Endothelial cell (in vitro differentiated cells): ENCODE results near the gene GPR37L1. TPM values are rescaled to one million over a fixed set of nuclear protein-coding genes. Genes with fewer than 3 reads are reported as not detected.
"Not testable (repeated sequence)": the region's sequence is repeated elsewhere in the genome, so short reads cannot be mapped to it uniquely, and the experiment has no call there.

Source experiments
- DNase-seq: peaks from one replicate; pipeline ENCODE4 v3.0.0; 2021; ENCODE audit warnings: low spot score
- H3K27ac Mint-ChIP-seq: one replicate; pipeline ENCODE4 v1.8.0; 2021; ENCODE audit warnings: mixed read lengths, inconsistent platforms; ENCODE audit not compliant: unreplicated experiment
- H3K27me3 Mint-ChIP-seq: one replicate; pipeline ENCODE4 v1.8.0; 2021; ENCODE audit warnings: mild to moderate bottlenecking, moderate library complexity, mixed read lengths, inconsistent platforms; ENCODE audit not compliant: unreplicated experiment
- H3K36me3 Mint-ChIP-seq: one replicate; pipeline ENCODE4 v1.8.0; 2021; ENCODE audit warnings: mild to moderate bottlenecking, low read depth, mixed read lengths, inconsistent platforms; ENCODE audit not compliant: unreplicated experiment
- H3K4me1 Mint-ChIP-seq: one replicate; pipeline ENCODE4 v1.8.0; 2021; ENCODE audit warnings: mild to moderate bottlenecking, mixed read lengths, inconsistent platforms; ENCODE audit not compliant: unreplicated experiment
- H3K4me3 Mint-ChIP-seq: one replicate; pipeline ENCODE4 v1.8.0; 2021; ENCODE audit warnings: mild to moderate bottlenecking, mixed read lengths, inconsistent platforms; ENCODE audit not compliant: unreplicated experiment
- H3K9me3 Mint-ChIP-seq: one replicate; pipeline ENCODE4 v1.8.0; 2021; ENCODE audit warnings: mixed read lengths, inconsistent platforms; ENCODE audit not compliant: unreplicated experiment
- total RNA-seq: library from RNA; stranded (reverse); fragmentation: NEBNext Ultra II Directional; extraction: Animal tissue kit (Norgen Biotek cat#: 25700); gene quantifications from one replicate; pipeline ENCODE4 v1.2.1, GENCODE V29; 2021; ENCODE audit not compliant: unreplicated experiment
- TF ChIP-seq, protein P1 (sequence below): fragments of 200-600 bp; sonication (generic); IDR thresholded peaks from one replicate; pipeline ENCODE4 v1.5.0; 2021; ENCODE audit warnings: antibody characterized with exemption; ENCODE audit not compliant: unreplicated experiment

GPR37L1 gene
- total RNA-seq, 1 donor from 2014 or later = not detected

DNA sequence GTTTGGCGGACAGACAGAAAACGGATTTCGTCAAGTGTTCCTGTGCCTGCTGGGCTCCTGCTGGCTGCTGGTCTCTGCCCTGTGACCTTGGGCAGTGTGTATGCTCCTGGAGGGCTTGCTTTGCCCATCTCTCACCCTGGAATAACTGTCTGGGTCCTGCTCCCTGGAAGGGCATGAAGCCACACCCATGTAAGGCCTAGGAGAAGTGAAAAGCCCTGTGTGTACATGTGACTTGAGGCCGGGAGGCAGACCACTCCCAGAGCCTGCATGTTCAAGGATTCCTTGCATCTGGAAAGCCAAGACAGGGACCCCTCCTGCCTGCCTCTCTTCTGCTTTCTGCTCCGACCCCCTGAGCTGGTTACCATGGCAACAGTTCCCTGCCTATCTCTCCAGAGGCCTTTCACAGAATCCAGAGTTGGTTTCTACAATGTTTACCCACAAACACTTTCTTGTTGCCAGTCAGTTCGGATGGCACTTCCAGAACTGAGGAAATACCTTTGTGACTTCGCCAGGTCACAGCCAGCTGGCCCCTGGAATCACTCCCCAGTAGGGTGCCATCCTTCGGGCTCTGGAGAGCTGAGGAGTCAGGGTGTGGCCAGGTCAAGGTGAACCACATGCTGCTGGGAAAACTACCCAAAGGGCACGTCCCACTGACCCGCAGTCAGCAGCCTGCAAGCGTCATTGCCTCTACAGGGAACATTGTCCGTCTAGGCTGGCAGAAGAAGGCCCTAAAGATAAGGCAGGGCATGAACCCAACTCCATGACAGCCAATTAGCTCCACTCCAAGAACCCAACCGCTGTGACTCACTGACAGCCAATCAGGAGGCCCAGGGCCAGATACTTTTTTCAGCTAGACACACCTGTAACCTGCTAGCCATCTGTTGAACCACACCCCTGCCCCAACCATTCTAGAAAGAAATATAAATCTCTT, 14.7 kb upstream of the GPR37L1 start:
- TF ChIP-seq, protein P1, sequence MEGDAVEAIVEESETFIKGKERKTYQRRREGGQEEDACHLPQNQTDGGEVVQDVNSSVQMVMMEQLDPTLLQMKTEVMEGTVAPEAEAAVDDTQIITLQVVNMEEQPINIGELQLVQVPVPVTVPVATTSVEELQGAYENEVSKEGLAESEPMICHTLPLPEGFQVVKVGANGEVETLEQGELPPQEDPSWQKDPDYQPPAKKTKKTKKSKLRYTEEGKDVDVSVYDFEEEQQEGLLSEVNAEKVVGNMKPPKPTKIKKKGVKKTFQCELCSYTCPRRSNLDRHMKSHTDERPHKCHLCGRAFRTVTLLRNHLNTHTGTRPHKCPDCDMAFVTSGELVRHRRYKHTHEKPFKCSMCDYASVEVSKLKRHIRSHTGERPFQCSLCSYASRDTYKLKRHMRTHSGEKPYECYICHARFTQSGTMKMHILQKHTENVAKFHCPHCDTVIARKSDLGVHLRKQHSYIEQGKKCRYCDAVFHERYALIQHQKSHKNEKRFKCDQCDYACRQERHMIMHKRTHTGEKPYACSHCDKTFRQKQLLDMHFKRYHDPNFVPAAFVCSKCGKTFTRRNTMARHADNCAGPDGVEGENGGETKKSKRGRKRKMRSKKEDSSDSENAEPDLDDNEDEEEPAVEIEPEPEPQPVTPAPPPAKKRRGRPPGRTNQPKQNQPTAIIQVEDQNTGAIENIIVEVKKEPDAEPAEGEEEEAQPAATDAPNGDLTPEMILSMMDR = no peak
- H3K27ac Mint-ChIP-seq = no peak overlapping the region
- H3K36me3 Mint-ChIP-seq = no peaks in the 10 kb centered on the region
- no peaks in the 10 kb centered on the region for H3K27me3 Mint-ChIP-seq
- DNase-seq = no peak
- H3K4me3 Mint-ChIP-seq = no peak overlapping the region
- H3K4me1 Mint-ChIP-seq = peaks cover under 1% of the 10 kb centered on the region
- no peaks in the 10 kb centered on the region for H3K9me3 Mint-ChIP-seq

DNA sequence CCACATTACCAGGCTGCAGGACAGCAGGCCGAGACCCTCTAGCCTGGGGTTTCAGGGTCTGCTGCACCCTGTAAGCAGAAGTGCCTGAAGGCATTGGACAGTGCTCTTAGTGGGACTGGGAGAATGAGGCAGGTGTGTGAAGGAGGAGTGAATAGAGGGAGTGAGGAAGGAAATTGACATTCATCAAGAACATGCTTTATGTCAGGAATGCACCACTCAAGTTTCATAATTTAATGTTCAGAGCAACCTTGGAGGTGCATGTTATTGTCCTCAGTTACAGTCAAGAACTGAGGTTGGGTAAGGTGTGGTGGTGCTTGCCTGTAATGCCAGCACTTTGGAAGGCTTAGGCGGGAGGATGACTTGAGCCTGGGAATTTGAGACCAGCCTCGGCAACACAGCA, 11.7 kb upstream of the GPR37L1 start:
- Mint-ChIP-seq H3K36me3 (no peaks in the 10 kb centered on the region), H3K27ac (no peak overlapping the region), H3K9me3 (no peaks in the 10 kb centered on the region), H3K27me3 (peaks cover 3% of the 10 kb centered on the region), H3K4me1 (peaks cover 8% of the 10 kb centered on the region), H3K4me3 (no peak overlapping the region)
- no peak for DNase-seq
- TF ChIP-seq, protein P1 = no peak

DNA sequence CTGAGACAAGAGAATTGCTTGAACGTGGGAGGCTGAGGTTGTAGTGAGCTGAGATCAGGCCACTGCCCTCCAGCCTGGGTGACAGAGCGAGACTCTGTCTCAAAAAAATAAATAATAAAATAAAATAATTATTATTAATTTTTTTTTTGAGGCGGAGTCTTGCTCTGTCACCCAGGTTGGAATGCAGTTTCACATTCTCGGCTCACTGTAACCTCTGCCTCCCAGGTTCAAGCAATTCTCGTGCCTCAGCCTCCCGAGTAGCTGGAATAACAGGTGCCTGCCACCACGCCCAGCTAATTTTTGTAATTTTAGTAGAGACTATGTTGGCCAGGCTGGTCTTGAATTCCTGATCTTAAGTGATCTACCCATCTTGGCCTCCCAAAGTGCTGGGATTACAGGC, 11.1 kb upstream of the GPR37L1 start:
- not testable (repeated sequence) for H3K36me3 Mint-ChIP-seq, H3K9me3 Mint-ChIP-seq, H3K4me1 Mint-ChIP-seq, H3K27me3 Mint-ChIP-seq, DNase-seq, H3K4me3 Mint-ChIP-seq, H3K27ac Mint-ChIP-seq

DNA sequence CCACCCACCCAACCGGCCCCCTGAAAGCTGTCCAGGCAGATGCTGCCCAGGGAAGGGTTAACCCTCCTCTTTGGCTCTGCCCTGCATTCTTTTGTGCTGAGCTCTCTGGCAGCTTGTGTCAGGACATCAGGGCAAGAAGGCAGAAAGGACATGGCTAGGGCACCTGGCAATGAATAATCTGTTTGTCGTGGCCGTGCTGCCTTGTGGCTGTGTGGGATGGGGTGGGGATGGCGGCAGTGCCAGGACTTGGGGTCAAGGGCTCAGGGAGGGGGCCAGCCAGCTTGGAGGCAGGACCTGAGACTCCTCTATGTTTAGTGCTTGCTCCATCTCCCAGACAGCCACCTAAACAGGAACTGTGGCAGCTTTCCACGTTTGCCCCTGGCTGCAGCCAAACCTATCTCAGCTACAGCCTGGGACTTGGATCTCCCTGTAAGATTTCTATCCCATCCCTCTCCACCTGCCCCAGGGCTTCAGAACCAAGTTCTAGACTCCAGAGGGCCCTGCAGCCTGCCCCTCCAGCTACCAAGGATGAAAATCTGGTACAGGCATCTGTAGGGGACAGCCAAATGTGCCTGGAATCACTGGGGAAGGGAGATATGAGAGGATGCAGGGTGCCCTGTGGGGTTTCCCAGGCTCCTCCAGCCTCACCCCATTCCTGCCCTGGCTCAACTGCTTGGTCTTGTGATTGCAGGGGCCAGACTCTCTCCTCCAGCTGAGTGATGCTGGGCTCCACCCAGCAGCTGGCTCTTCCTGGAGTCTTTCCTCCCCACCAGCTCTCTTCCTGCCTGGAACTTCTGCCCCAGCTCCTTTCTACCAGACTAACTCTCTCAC, 9.6 kb upstream of the GPR37L1 start:
- H3K9me3 Mint-ChIP-seq = no peaks in the 10 kb centered on the region
- H3K36me3 Mint-ChIP-seq = no peaks in the 10 kb centered on the region
- H3K4me1 Mint-ChIP-seq = peaks cover 8% of the 10 kb centered on the region
- no peak for DNase-seq
- TF ChIP-seq, protein P1 = no peak
- H3K27ac Mint-ChIP-seq = no peak overlapping the region
- peaks cover 3% of the 10 kb centered on the region for H3K27me3 Mint-ChIP-seq
- no peak overlapping the region for H3K4me3 Mint-ChIP-seq

DNA sequence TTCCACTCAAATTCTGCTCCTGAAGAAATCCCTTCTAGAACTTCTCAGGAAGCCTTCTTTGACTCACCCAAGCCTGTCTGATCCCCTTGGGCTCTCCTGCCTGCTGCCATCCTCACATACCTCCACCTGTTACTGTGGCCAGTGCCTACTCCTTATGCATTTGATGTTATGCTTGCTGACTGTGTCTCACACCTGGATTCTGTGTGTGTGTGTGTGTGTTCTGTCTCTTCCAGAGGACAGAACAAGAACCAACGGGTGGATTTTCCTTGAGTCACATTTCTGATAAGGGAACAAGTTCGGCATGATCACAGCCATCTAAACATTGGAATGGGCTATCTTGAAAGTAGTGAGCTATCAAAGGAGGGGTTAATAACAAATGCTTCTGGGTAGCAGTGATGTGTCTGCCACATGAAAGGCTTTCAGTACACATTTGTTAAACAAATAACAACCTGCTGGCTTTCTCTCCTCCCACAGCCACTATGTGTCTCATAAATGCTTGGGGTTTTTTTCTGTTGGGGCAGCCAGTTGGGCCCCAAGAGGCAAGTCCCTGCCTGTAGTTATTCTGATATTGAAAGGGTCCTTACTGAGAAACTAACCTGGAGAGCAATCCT, 8.9 kb upstream of the GPR37L1 start:
- H3K9me3 Mint-ChIP-seq = no peaks in the 10 kb centered on the region
- peaks cover 8% of the 10 kb centered on the region for H3K4me1 Mint-ChIP-seq
- DNase-seq = no peak
- H3K4me3 Mint-ChIP-seq = peak overlapping the region; percentile 48
- peaks cover 3% of the 10 kb centered on the region for H3K27me3 Mint-ChIP-seq
- TF ChIP-seq, protein P1 = no peak
- H3K36me3 Mint-ChIP-seq = no peaks in the 10 kb centered on the region
- H3K27ac Mint-ChIP-seq = no peak overlapping the region
